ENCODE measurements around the gene TSPAN14. TPM values are rescaled to one million over a fixed set of nuclear protein-coding genes. Genes with fewer than 3 reads are reported as not detected.

TSPAN14 gene
- total and polyA plus RNA-seq, 2 donors (not counting 1 experiment from before 2014, with no cell fraction given) = 12.1 to 50.0 TPM

DNA sequence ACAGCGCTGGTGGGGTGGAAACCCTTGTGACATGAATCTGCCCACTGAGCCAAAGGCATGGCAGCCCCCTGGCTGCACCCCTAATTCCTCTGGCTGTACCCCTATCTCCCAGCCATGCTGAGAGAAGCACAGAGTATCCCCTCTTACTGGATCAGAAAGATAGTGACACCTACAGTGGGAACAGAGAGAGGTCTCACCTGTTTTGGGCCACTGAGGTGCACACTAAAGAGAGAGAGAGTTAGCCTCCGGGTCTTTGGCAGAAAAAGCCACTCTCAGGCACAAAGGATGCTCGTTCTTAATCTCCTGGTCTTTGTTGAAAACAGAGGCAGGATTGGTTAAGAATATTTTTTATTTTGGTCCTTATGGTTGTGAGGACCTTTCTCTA lies 11.3 kb downstream of the TSPAN14 start:
- H3K4me1 ChIP-seq (ENCODE audit: control insufficient read depth, extremely low read depth, insufficient read depth, low read length) = peaks cover 34% of the 10 kb centered on the region

DNA sequence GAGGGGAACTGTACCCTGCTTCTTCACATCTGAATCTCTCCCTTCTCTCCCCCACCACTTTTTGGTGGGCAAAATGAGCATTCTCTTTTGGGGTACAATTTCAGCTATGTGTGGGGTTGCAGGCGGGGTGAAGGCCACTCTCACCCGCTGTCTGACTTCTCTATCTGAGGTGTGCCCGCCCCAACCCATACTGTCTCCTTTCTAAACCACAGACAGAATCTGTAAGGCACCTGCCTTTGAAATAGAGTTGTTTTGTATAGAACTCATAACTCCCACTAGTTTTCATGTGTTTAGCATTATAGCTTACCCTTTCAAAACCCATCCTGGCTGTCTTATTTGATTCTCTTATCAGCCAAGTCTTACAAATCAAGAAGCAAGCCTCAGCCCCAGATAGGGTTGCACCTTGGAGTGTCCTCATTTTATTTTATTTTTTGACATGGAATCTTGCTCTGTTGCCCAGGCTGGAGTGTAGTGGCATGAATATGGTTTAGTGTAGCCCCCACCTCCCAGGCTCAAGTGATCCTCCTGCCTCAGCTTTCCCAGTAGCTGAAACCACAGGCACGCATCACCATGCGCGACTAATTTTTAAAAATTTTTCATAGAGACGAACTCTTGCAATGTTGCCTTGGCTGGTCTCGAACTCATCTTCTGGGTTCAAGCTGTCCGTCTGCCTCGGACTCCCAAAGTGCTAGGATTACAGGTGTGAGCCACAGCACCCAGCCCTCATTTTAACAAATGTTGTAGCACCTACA lies 11.9 kb downstream of the TSPAN14 start:
- Histone ChIP-seq H3K9ac (ENCODE audit: insufficient read depth, low read length) (no peak overlapping the region), H3K4me3 (replicated peaks in 1 of 4; ENCODE audit: control extremely low read depth in 1 of 4, insufficient read depth in 1 of 4, low read depth in 3 of 4, low read length in 4 of 4) (no peak overlapping the region), H3K4me1 (ENCODE audit: control insufficient read depth, extremely low read depth, insufficient read depth, low read length) (peaks cover 28% of the 10 kb centered on the region), H3K9me3 (ENCODE audit: control insufficient read depth, insufficient read depth, low read depth, low read length) (no peaks in the 10 kb centered on the region), H3K36me3 (ENCODE audit: control insufficient read depth, insufficient read depth, low read length) (peaks cover 1% of the 10 kb centered on the region), H4K20me1 (ENCODE audit: control insufficient read depth, extremely low read depth, insufficient read depth, low read length) (no peaks in the 10 kb centered on the region), H3K27ac (ENCODE audit: insufficient read depth, low read length) (no peak overlapping the region), H3K79me2 (ENCODE audit: control insufficient read depth, insufficient read depth, low read length) (peaks cover 56% of the 10 kb centered on the region), H2AFZ (ENCODE audit: low read length) (no peak overlapping the region), H3K27me3 (ENCODE audit: control insufficient read depth, insufficient read depth, low read length) (no peaks in the 10 kb centered on the region), H3K4me2 (ENCODE audit: extremely low read depth, insufficient read depth, low read length) (no peak overlapping the region)
- DNase-seq (ENCODE audit: low read depth in 2 of 2) = peak in 1 of 2 donors; percentile 30
- TF ChIP-seq, protein P1, sequence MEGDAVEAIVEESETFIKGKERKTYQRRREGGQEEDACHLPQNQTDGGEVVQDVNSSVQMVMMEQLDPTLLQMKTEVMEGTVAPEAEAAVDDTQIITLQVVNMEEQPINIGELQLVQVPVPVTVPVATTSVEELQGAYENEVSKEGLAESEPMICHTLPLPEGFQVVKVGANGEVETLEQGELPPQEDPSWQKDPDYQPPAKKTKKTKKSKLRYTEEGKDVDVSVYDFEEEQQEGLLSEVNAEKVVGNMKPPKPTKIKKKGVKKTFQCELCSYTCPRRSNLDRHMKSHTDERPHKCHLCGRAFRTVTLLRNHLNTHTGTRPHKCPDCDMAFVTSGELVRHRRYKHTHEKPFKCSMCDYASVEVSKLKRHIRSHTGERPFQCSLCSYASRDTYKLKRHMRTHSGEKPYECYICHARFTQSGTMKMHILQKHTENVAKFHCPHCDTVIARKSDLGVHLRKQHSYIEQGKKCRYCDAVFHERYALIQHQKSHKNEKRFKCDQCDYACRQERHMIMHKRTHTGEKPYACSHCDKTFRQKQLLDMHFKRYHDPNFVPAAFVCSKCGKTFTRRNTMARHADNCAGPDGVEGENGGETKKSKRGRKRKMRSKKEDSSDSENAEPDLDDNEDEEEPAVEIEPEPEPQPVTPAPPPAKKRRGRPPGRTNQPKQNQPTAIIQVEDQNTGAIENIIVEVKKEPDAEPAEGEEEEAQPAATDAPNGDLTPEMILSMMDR (conservative IDR thresholded peaks at IDR 0.05 in 1 of 2, IDR thresholded peaks at IDR 0.05 in 1 of 2; ENCODE audit: low read depth in 1 of 2, low read length in 2 of 2) = no peak
- TF ChIP-seq EZH2 (IDR thresholded peaks at IDR 0.05; ENCODE audit: low read length, missing control alignments) = no peak

More for the DNA sequence above, 11.3 kb downstream of the TSPAN14 start:
- Histone ChIP-seq H3K4me3 (replicated peaks in 1 of 4; ENCODE audit: control extremely low read depth in 1 of 4, insufficient read depth in 1 of 4, low read depth in 3 of 4, low read length in 4 of 4) (no peak overlapping the region), H2AFZ (ENCODE audit: low read length) (no peak overlapping the region), H3K27ac (ENCODE audit: insufficient read depth, low read length) (no peak overlapping the region), H4K20me1 (ENCODE audit: control insufficient read depth, extremely low read depth, insufficient read depth, low read length) (no peaks in the 10 kb centered on the region), H3K9me3 (ENCODE audit: control insufficient read depth, insufficient read depth, low read depth, low read length) (no peaks in the 10 kb centered on the region), H3K27me3 (ENCODE audit: control insufficient read depth, insufficient read depth, low read length) (no peaks in the 10 kb centered on the region), H3K4me2 (ENCODE audit: extremely low read depth, insufficient read depth, low read length) (peak overlapping the region; percentile 4), H3K9ac (ENCODE audit: insufficient read depth, low read length) (no peak overlapping the region), H3K36me3 (ENCODE audit: control insufficient read depth, insufficient read depth, low read length) (no peaks in the 10 kb centered on the region), H3K79me2 (ENCODE audit: control insufficient read depth, insufficient read depth, low read length) (peaks cover 58% of the 10 kb centered on the region)
- no peak for DNase-seq (ENCODE audit: low read depth in 2 of 2)
- TF ChIP-seq, protein P1 (conservative IDR thresholded peaks at IDR 0.05 in 1 of 2, IDR thresholded peaks at IDR 0.05 in 1 of 2; ENCODE audit: low read depth in 1 of 2, low read length in 2 of 2) = no peak
- TF ChIP-seq EZH2 (IDR thresholded peaks at IDR 0.05; ENCODE audit: low read length, missing control alignments) = no peak

DNA sequence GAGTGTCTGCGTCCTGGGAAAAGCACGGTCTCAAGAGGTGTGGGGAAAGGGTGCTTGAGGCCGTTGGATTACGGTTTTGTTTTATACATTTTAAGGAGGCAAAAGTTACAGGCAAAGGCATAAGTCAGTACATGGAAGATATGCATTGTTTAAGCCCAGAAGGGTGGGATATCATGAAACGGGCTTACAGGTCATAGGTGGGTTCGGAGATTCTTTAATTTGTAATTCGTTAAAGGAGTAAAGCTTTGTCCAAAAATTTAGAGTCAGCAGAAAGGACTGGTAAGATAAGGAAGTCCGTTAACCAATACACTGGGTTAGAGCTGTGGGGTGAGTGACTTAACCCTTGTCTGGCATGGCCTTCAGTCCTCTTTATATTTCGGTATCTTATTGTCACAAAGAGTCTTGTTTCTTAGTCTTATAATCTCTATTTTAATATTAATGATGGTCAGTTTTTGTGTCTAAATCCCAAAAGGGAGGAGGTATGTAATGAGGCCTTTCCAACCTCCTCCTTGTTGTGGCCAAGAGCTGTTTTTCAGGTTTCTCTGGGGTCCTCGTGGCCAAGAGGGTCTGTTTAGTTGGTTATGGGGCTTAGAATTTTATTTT lies 12.7 kb downstream of the TSPAN14 start:
- TF ChIP-seq, protein P1 (conservative IDR thresholded peaks at IDR 0.05 in 1 of 2, IDR thresholded peaks at IDR 0.05 in 1 of 2; ENCODE audit: low read depth in 1 of 2, low read length in 2 of 2) = no peak
- TF ChIP-seq EZH2 (IDR thresholded peaks at IDR 0.05; ENCODE audit: low read length, missing control alignments) = no peak
- DNase-seq (ENCODE audit: low read depth in 2 of 2) = no peak
- Histone ChIP-seq H3K36me3 (ENCODE audit: control insufficient read depth, insufficient read depth, low read length) (peaks cover 1% of the 10 kb centered on the region), H3K79me2 (ENCODE audit: control insufficient read depth, insufficient read depth, low read length) (peaks cover 55% of the 10 kb centered on the region), H4K20me1 (ENCODE audit: control insufficient read depth, extremely low read depth, insufficient read depth, low read length) (no peaks in the 10 kb centered on the region), H3K9ac (ENCODE audit: insufficient read depth, low read length) (no peak overlapping the region), H3K4me2 (ENCODE audit: extremely low read depth, insufficient read depth, low read length) (no peak overlapping the region), H3K4me1 (ENCODE audit: control insufficient read depth, extremely low read depth, insufficient read depth, low read length) (peaks cover 25% of the 10 kb centered on the region), H3K4me3 (replicated peaks in 1 of 4; ENCODE audit: control extremely low read depth in 1 of 4, insufficient read depth in 1 of 4, low read depth in 3 of 4, low read length in 4 of 4) (no peak overlapping the region), H2AFZ (ENCODE audit: low read length) (no peak overlapping the region), H3K9me3 (ENCODE audit: control insufficient read depth, insufficient read depth, low read depth, low read length) (no peaks in the 10 kb centered on the region), H3K27me3 (ENCODE audit: control insufficient read depth, insufficient read depth, low read length) (no peaks in the 10 kb centered on the region), H3K27ac (ENCODE audit: insufficient read depth, low read length) (no peak overlapping the region)
